Measurements from ENCODE around the gene ADGRL3. TPM values are rescaled to one million over a fixed set of nuclear protein-coding genes. Genes with fewer than 3 reads are reported as not detected.

The ADGRL3 gene
- total RNA-seq, 1 donor from 2014 or later: 34.5 TPM

DNA sequence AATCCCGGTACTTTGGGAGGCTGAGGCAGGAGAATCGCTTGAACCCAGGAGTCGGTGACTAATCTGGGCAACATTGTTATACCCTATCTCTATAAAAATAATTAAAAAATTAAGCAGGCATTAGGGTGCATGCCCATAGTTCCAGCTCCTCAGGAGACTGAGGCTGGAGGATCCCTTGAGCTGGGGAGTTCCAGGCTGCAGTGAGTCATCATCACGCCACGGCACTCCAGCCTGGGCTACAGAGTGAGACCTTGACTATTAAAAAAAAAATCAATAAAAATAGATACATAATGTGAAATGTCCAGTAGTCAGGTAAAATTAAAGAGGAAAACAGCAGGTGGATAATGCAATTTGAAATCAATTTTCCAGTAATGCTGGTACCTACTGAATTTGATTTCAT lies 14.6 kb downstream of the ADGRL3 start:
- H3K4me1 Mint-ChIP-seq: peaks cover 33% of the 10 kb centered on the region

DNA sequence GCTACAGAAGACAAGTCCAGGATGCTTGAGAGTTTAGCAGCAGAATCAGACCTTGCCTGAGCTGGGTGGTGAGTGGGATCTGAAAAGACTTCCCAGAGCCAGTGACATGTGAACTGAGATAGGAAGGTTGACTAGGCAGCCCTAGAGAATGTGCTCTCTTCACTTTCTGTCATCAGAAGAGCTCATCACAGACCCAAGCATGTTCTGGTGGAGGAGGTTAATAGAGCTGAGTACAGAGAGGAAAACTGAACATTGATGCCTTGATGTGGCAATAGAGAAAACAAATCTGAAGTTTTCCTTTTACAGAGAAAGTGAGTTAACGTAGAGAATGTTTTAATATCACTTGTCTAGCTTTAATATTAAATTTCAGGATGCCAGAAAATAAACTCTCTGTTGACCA lies 17.1 kb downstream of the ADGRL3 start:
- no peaks in the 10 kb centered on the region for H3K27me3 Mint-ChIP-seq (ENCODE audit: low read depth)
- H3K4me3 Mint-ChIP-seq: no peak overlapping the region
- no peak for DNase-seq (ENCODE audit: low read depth, low spot score)
- TF ChIP-seq CTCF (conservative IDR thresholded peaks at IDR 0.05): no peak
- H3K27ac Mint-ChIP-seq (ENCODE audit: unreplicated experiment): no peak overlapping the region
- H3K9me3 Mint-ChIP-seq: no peaks in the 10 kb centered on the region
- H3K4me1 Mint-ChIP-seq: peaks cover 9% of the 10 kb centered on the region
- H3K36me3 Mint-ChIP-seq (ENCODE audit: low read depth): no peaks in the 10 kb centered on the region

More for the DNA sequence above, 14.6 kb downstream of the ADGRL3 start:
- H3K36me3 Mint-ChIP-seq (ENCODE audit: low read depth): no peaks in the 10 kb centered on the region
- no peak for DNase-seq (ENCODE audit: low read depth, low spot score)
- H3K27ac Mint-ChIP-seq (ENCODE audit: unreplicated experiment): no peak overlapping the region
- H3K27me3 Mint-ChIP-seq (ENCODE audit: low read depth): no peaks in the 10 kb centered on the region
- no peak for TF ChIP-seq CTCF (conservative IDR thresholded peaks at IDR 0.05)
- no peak overlapping the region for H3K4me3 Mint-ChIP-seq
- H3K9me3 Mint-ChIP-seq: no peaks in the 10 kb centered on the region

- DNase-seq (ENCODE audit: low read depth, low spot score): no peak
- Mint-ChIP-seq H3K9me3 (no peaks in the 10 kb centered on the region), H3K4me1 (peaks cover 8% of the 10 kb centered on the region), H3K27ac (ENCODE audit: unreplicated experiment) (no peak overlapping the region), H3K27me3 (ENCODE audit: low read depth) (no peaks in the 10 kb centered on the region), H3K36me3 (ENCODE audit: low read depth) (no peaks in the 10 kb centered on the region), H3K4me3 (no peak overlapping the region)
- no peak for TF ChIP-seq CTCF (conservative IDR thresholded peaks at IDR 0.05)
These were observed 20.4 kb downstream of the ADGRL3 start for GRCh38 chr4:61220556-61220955.

DNA sequence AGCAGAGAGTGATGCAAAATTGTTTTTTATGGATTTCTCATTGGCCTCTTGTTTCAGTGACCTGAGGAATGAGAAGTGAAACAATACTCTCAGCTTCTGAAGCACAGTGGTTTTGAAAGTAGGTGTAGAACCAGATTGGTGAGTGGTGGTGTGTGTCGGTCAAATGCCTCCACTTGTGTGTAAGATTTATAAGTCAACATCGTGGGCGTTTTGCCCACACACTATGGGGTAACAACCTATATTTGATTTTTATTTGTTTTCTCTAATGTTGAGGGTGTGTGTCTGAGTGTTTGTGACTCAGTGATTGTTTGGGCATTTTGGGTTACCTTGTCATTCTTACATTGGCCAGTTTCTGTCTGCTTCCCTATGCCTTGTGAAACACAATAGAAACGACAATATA lies 23.3 kb downstream of the ADGRL3 start:
- peaks cover 12% of the 10 kb centered on the region for H3K4me1 Mint-ChIP-seq
- H3K36me3 Mint-ChIP-seq (ENCODE audit: low read depth): no peaks in the 10 kb centered on the region
- H3K4me3 Mint-ChIP-seq: no peak overlapping the region
- no peak overlapping the region for H3K27ac Mint-ChIP-seq (ENCODE audit: unreplicated experiment)
- no peaks in the 10 kb centered on the region for H3K9me3 Mint-ChIP-seq
- H3K27me3 Mint-ChIP-seq (ENCODE audit: low read depth): no peaks in the 10 kb centered on the region
- no peak for TF ChIP-seq CTCF (conservative IDR thresholded peaks at IDR 0.05)
- DNase-seq (ENCODE audit: low read depth, low spot score): no peak

DNA sequence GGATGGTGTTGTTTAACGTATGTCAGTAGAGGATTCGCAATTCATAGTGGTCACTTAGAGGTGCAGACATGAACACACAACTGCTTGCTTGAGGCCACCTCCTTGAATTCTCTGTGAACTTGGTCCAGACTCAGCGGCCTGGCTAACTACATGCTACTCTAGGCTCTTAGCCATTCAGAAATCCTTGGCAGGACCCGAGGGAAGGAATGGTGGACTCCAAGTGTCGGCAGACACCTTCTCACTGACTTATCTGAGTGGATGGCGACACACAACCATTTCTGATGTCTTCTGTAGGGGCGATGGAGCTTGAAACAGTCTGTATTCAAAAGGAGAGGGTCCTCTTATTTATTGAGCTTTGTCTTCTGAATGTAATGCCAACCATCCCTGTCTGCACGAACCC lies 24.4 kb downstream of the ADGRL3 start:
- no peaks in the 10 kb centered on the region for H3K36me3 Mint-ChIP-seq (ENCODE audit: low read depth)
- H3K4me3 Mint-ChIP-seq: no peak overlapping the region
- no peaks in the 10 kb centered on the region for H3K27me3 Mint-ChIP-seq (ENCODE audit: low read depth)
- H3K4me1 Mint-ChIP-seq: peaks cover 12% of the 10 kb centered on the region
- TF ChIP-seq CTCF (conservative IDR thresholded peaks at IDR 0.05): no peak
- H3K9me3 Mint-ChIP-seq: no peaks in the 10 kb centered on the region
- H3K27ac Mint-ChIP-seq (ENCODE audit: unreplicated experiment): no peak overlapping the region
- DNase-seq (ENCODE audit: low read depth, low spot score): no peak

DNA sequence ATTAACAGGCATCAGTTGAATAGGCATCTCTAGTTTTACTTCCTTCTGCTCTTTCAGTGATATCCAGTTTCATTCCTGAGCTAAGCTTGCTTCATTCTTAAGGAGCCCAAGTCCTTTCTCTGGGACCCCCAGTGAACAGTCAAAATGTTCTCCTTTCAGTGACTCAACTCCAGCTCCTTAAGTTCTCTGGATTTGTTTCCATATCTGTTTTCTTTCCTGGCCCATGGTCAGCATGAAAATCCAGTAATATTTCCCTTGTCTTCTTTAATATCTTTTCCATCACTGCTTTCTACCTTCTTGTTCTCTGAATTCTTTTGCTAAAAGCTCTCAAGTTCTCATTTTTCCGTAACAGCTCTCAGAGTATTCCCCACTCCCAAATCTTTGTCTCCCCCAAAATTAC lies 25.5 kb downstream of the ADGRL3 start:
- Mint-ChIP-seq H3K27me3 (ENCODE audit: low read depth) (no peaks in the 10 kb centered on the region), H3K4me3 (no peak overlapping the region), H3K9me3 (no peaks in the 10 kb centered on the region), H3K27ac (ENCODE audit: unreplicated experiment) (no peak overlapping the region), H3K36me3 (ENCODE audit: low read depth) (no peaks in the 10 kb centered on the region), H3K4me1 (peaks cover 12% of the 10 kb centered on the region)
- no peak for DNase-seq (ENCODE audit: low read depth, low spot score)
- no peak for TF ChIP-seq CTCF (conservative IDR thresholded peaks at IDR 0.05)
